NT2/D1 (cell line): ENCODE data around the gene MAST4.

ENCODE experiments used
- SUZ12 ChIP-seq: IDR thresholded peaks from 2 replicates; pipeline ENCODE4 v1.6.1; 2011; ENCODE audit not compliant: insufficient read length, insufficient read depth; ENCODE audit errors: extremely low read depth
- YY1 ChIP-seq: IDR thresholded peaks from 2 replicates; pipeline ENCODE4 v1.6.1; 2011; ENCODE audit not compliant: insufficient read length, insufficient read depth
- ZNF274 ChIP-seq: IDR thresholded peaks from 2 replicates; pipeline ENCODE4 v1.6.1; 2011; ENCODE audit warnings: mild to moderate bottlenecking, low read depth, low read length

DNA sequence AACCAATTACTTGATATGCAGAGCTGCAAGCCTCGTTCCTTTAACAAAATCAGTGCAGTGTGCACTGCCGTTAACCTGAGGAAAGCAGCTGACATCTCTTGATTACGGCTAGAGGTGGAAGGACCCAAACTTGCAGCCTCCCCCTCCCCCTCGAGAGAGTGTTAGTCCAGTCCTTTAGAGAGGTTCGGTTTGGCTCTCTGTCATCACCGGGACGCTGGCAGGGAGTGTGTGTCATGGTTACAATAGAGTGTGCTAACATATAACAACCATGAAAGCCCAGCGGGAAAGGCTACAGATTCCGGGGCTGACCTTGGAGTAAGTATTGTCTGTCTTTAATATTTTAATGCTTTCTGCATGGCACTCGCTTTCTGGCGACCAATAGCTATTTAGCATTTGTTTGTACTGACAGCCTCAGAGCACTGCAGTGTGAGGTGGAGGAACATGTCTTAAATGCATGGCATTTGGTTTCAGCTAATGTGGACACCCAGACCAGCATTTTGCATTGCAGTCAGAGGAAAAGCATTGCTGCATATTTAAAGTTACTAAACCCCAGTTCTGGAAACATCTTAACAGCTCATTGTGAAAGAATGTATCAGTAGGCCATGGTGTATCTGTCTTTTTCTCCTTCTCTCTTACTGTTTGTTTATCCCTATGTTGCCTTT lies 362.9 kb downstream of the MAST4 start:
- TF ChIP-seq YY1 (no peak), ZNF274 (no peak), SUZ12 (no peak)
